DMS153 treated with DMSO at 0.1 percent for 48 hours (cell line): ENCODE results near the gene CELSR2.
A peak's percentile ranks its signal among the peaks of the same experiment; 100 is the strongest.
"Not testable (repeated sequence)": the region's sequence is repeated elsewhere in the genome, so short reads cannot be mapped to it uniquely, and the experiment has no call there.

Experiments
- DNase-seq: peaks from one replicate; lab custom pipeline; 2025; ENCODE audit not compliant: unreplicated experiment; lab: John Stamatoyannopoulos, UW

CELSR2 gene

GRCh38 chr1:109277434-109278204 lies 28.3 kb downstream of the CELSR2 start:
- peak; percentile 33 for DNase-seq

GRCh38 chr1:109279615-109280278 lies 30.4 kb downstream of the CELSR2 start:
- no peak for DNase-seq

GRCh38 chr1:109280862-109281261 lies 31.5 kb downstream of the CELSR2 start:
- DNase-seq = no peak

- no peak for DNase-seq
These were observed 32.5 kb downstream of the CELSR2 start for GRCh38 chr1:109281680-109282496.

GRCh38 chr1:109282497-109282951 lies 33.2 kb downstream of the CELSR2 start:
- no peak for DNase-seq

GRCh38 chr1:109282952-109283747 lies 33.8 kb downstream of the CELSR2 start, which contains the start of gene PSRC1:
TSS of gene PSRC1 (minus strand) at chr1:109283145.
- peak; percentile 95 for DNase-seq

- no peak for DNase-seq
These were observed 34.6 kb downstream of the CELSR2 start for GRCh38 chr1:109283748-109284600.

GRCh38 chr1:109286762-109287161 lies 37.4 kb downstream of the CELSR2 start:
- DNase-seq = not testable (repeated sequence)

GRCh38 chr1:109290137-109290536 lies 40.8 kb downstream of the CELSR2 start:
- DNase-seq = no peak

GRCh38 chr1:109290998-109291397 lies 41.7 kb downstream of the CELSR2 start:
- no peak for DNase-seq

- DNase-seq = no peak
These were observed 43.0 kb downstream of the CELSR2 start for GRCh38 chr1:109292364-109292763.

- DNase-seq = no peak
These were observed 43.7 kb downstream of the CELSR2 start for GRCh38 chr1:109293026-109293425.

GRCh38 chr1:109294481-109294880 lies 45.1 kb downstream of the CELSR2 start:
- no peak for DNase-seq

GRCh38 chr1:109295712-109296415 lies 46.5 kb downstream of the CELSR2 start:
- DNase-seq = no peak

GRCh38 chr1:109296782-109297181 lies 47.4 kb downstream of the CELSR2 start:
- no peak for DNase-seq

GRCh38 chr1:109298666-109299557 lies 49.6 kb downstream of the CELSR2 start:
- DNase-seq = peak; percentile 3

- DNase-seq = no peak
These were observed 50.4 kb downstream of the CELSR2 start for GRCh38 chr1:109299558-109300343.
